Inflammatory macrophage treated with lipopolysaccharide for 1 hour (primary cell): ENCODE results near the gene GYPC.
A peak's percentile ranks its signal among the peaks of the same experiment; 100 is the strongest.

ENCODE experiments used
- DNase-seq, 2 donors: peaks; one replicate each; pipeline ENCODE4 v3.0.0-alpha.2; 2020 to 2022

The GYPC gene

GRCh38 chr2:126650994-126651393 lies 5.0 kb upstream of the GYPC start:
- no peak for DNase-seq

- no peak for DNase-seq
Measured at GRCh38 chr2:126652323-126652891, 3.6 kb upstream of the GYPC start.

- DNase-seq, result no peak
Measured at GRCh38 chr2:126653109-126653508, 2.8 kb upstream of the GYPC start.

GRCh38 chr2:126653761-126654160 lies 2.2 kb upstream of the GYPC start:
- DNase-seq, result no peak

GRCh38 chr2:126655051-126655450 lies 907 bp upstream of the GYPC start:
- DNase-seq, result no peak

GRCh38 chr2:126656431-126657147 lies 631 bp downstream of the GYPC start:
- peak in 1 of 2 donors; percentile 38 for DNase-seq

GRCh38 chr2:126657148-126657635 lies 1.2 kb downstream of the GYPC start:
- DNase-seq, result no peak

- peak; percentile 66 for DNase-seq
Measured at GRCh38 chr2:126657636-126658318, 1.8 kb downstream of the GYPC start.

GRCh38 chr2:126658319-126658904 lies 2.5 kb downstream of the GYPC start:
- no peak for DNase-seq

- DNase-seq, result peak; percentile 65 to 72
Measured at GRCh38 chr2:126658905-126659561, 3.1 kb downstream of the GYPC start.

- no peak for DNase-seq
Measured at GRCh38 chr2:126659562-126660467, 3.9 kb downstream of the GYPC start.

- DNase-seq, result no peak
Measured at GRCh38 chr2:126660971-126661370, 5.0 kb downstream of the GYPC start.

GRCh38 chr2:126661702-126662500 lies 5.9 kb downstream of the GYPC start:
- DNase-seq, result no peak

GRCh38 chr2:126662621-126663020 lies 6.7 kb downstream of the GYPC start:
- no peak for DNase-seq

- DNase-seq, result no peak
Measured at GRCh38 chr2:126663184-126663963, 7.4 kb downstream of the GYPC start.

GRCh38 chr2:126664234-126664633 lies 8.3 kb downstream of the GYPC start:
- no peak for DNase-seq

- DNase-seq, result no peak
Measured at GRCh38 chr2:126664639-126665038, 8.7 kb downstream of the GYPC start.

GRCh38 chr2:126665483-126665882 lies 9.5 kb downstream of the GYPC start:
- DNase-seq, result no peak

GRCh38 chr2:126668254-126668653 lies 12.3 kb downstream of the GYPC start:
- DNase-seq, result no peak

- DNase-seq, result no peak
Measured at GRCh38 chr2:126669772-126670171, 13.8 kb downstream of the GYPC start.
